Neural progenitor cell (in vitro differentiated cells): Measurements from ENCODE around the gene GIMAP1.

Source experiments
- CTCF ChIP-seq: fragments of 200-600 bp; sonication (generic); IDR thresholded peaks from 2 replicates; pipeline ENCODE4 v1.5.1; 2017; ENCODE audit warnings: antibody characterized with exemption, mild to moderate bottlenecking
- EZH2phosphoT487 ChIP-seq: fragments of 200-600 bp; sonication (generic); IDR thresholded peaks from 2 replicates; pipeline ENCODE4 v1.6.1; 2017; ENCODE audit warnings: antibody characterized with exemption

DNA sequence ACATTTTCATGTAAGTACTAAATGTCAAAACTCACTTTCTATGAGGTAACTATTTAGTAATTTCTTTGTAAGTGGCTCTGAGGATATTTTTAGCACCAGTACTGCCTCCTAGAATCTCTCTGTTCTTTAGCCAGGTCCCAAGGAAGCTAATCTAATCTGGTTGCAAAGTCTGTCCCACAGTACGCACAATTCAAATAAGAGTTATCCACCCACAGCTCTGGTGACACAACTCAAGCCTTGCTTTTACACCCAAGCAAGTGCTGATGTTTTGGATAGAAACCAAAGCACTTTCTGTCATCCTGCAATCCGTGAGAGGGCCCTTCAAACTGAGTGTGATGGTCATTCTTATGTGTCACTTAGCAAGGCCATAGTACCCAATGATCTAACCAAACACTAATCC, 35.3 kb downstream of the GIMAP1 start:
- TF ChIP-seq CTCF (no peak), EZH2phosphoT487 (no peak)
